ENCODE measurements around the gene GLRA2.
A peak's percentile ranks its signal among the peaks of the same experiment; 100 is the strongest.

GLRA2 gene

DNA sequence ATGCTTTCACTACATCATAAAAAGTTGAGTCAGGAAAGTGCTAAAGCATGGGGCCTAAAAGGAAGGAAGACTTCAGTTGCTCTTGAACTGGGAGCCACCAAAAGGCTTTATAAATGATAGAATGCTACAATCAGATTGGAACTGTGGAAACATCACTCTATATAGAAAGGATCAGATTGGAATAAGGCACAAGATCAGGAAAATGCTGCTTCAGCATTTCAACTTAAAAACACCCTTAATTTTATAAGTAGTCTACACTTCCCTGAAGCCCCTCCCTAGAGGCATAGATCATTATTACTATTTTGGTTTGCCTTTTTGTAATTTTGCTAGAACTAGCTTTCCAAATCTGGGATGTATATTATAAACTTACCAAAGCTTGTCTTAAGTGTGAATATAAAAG is 172.8 kb downstream of the GLRA2 start:
- Histone ChIP-seq H3K27ac (ENCODE audit: low read length, poor library complexity, severe bottlenecking) (no peak overlapping the region), H2AFZ (ENCODE audit: low read depth, low read length) (no peak overlapping the region), H3K36me3 (ENCODE audit: control insufficient read depth in 1 of 2, insufficient read depth in 2 of 2, low read depth in 1 of 2, low read length in 2 of 2) (no peaks in the 10 kb centered on the region), H3K4me3 (ENCODE audit: insufficient read depth in 1 of 2, low read depth in 1 of 2, low read length in 2 of 2) (no peak overlapping the region), H2BK5ac (ENCODE audit: low read depth, low read length, poor library complexity, severe bottlenecking) (no peak overlapping the region), H3K4me1 (ENCODE audit: control insufficient read depth, insufficient read depth, low read depth, low read length) (no peaks in the 10 kb centered on the region), H3K27me3 (ENCODE audit: control insufficient read depth in 1 of 2, insufficient read depth in 1 of 2, low read length in 2 of 2) (peaks cover 0 to 4% of the 10 kb centered on the region in 2 experiments), H3K23ac (ENCODE audit: low read length in 2 of 2) (no peak overlapping the region), H2AK5ac (ENCODE audit: low read length, severe bottlenecking) (no peak overlapping the region), H3K9ac (ENCODE audit: low read length) (no peak overlapping the region), H3K4me2 (ENCODE audit: low read length, poor library complexity, severe bottlenecking) (no peak overlapping the region), H3K18ac (ENCODE audit: low read depth in 1 of 2, low read length in 2 of 2) (no peak overlapping the region), H3K79me1 (replicated peaks; ENCODE audit: low read length, poor library complexity, severe bottlenecking) (no peaks in the 10 kb centered on the region), H3K14ac (ENCODE audit: low read length in 2 of 2) (no peak overlapping the region), H2BK15ac (ENCODE audit: low read depth, poor library complexity, severe bottlenecking) (no peak overlapping the region), H3K4ac (ENCODE audit: low read depth in 1 of 2, low read length in 2 of 2) (no peak overlapping the region), H4K91ac (ENCODE audit: low read length) (no peak overlapping the region), H2BK120ac (ENCODE audit: low read depth, low read length) (no peak overlapping the region), H4K8ac (ENCODE audit: low read length) (no peak overlapping the region), H2BK12ac (ENCODE audit: low read length in 2 of 2) (no peak overlapping the region), H3K9me3 (ENCODE audit: control insufficient read depth, low read length) (no peaks in the 10 kb centered on the region)
- DNase-seq = no peak

DNA sequence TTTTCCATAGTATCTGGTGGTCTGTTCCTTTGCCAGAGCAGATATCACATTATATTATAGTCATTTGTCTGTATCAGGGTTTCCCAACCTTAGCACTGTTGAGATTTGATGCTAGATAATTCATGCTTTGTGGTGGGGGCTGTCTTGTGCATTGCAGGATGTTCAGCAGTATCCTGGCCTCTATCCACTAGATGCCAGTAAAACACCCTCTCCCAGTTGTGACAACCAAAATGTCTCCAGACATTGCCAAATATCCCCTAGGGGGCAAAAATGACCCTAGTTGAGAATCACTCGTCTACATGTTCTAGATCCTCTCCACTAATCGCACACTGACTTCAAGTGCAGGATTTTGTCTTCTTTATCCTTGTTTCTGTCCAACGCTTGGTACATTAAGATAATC is 182.8 kb downstream of the GLRA2 start:
- H2BK120ac ChIP-seq (ENCODE audit: low read depth, low read length) = no peak overlapping the region
- no peak overlapping the region for H3K23ac ChIP-seq (ENCODE audit: low read length in 2 of 2)
- no CpG with 5 or more reads among the region's 3 CpGs for WGBS
- peak; percentile 0 for DNase-seq
- no peaks in the 10 kb centered on the region for H3K79me1 ChIP-seq (replicated peaks; ENCODE audit: low read length, poor library complexity, severe bottlenecking)
- no peak overlapping the region for H2AFZ ChIP-seq (ENCODE audit: low read depth, low read length)
- H3K14ac ChIP-seq (ENCODE audit: low read length in 2 of 2) = no peak overlapping the region
- H3K27me3 ChIP-seq (ENCODE audit: control insufficient read depth in 1 of 2, insufficient read depth in 1 of 2, low read length in 2 of 2) = no peaks in the 10 kb centered on the region
- no peak overlapping the region for H3K4me3 ChIP-seq (ENCODE audit: insufficient read depth in 1 of 2, low read depth in 1 of 2, low read length in 2 of 2)
- no peak overlapping the region for H2BK5ac ChIP-seq (ENCODE audit: low read depth, low read length, poor library complexity, severe bottlenecking)
- no peak overlapping the region for H3K9ac ChIP-seq (ENCODE audit: low read length)
- no peak overlapping the region for H3K27ac ChIP-seq (ENCODE audit: low read length, poor library complexity, severe bottlenecking)
- H3K4me1 ChIP-seq (ENCODE audit: control insufficient read depth, insufficient read depth, low read depth, low read length) = no peaks in the 10 kb centered on the region
- H3K4me2 ChIP-seq (ENCODE audit: low read length, poor library complexity, severe bottlenecking) = no peak overlapping the region
- no peak overlapping the region for H3K4ac ChIP-seq (ENCODE audit: low read depth in 1 of 2, low read length in 2 of 2)
- no peak overlapping the region for H4K8ac ChIP-seq (ENCODE audit: low read length)
- H3K18ac ChIP-seq (ENCODE audit: low read depth in 1 of 2, low read length in 2 of 2) = no peak overlapping the region
- H3K9me3 ChIP-seq (ENCODE audit: control insufficient read depth, low read length) = no peaks in the 10 kb centered on the region
- H4K91ac ChIP-seq (ENCODE audit: low read length) = no peak overlapping the region
- no peak overlapping the region for H2BK12ac ChIP-seq (ENCODE audit: low read length in 2 of 2)
- H2BK15ac ChIP-seq (ENCODE audit: low read depth, poor library complexity, severe bottlenecking) = no peak overlapping the region
- no peak overlapping the region for H2AK5ac ChIP-seq (ENCODE audit: low read length, severe bottlenecking)
- no peaks in the 10 kb centered on the region for H3K36me3 ChIP-seq (ENCODE audit: control insufficient read depth in 1 of 2, insufficient read depth in 2 of 2, low read depth in 1 of 2, low read length in 2 of 2)

DNA sequence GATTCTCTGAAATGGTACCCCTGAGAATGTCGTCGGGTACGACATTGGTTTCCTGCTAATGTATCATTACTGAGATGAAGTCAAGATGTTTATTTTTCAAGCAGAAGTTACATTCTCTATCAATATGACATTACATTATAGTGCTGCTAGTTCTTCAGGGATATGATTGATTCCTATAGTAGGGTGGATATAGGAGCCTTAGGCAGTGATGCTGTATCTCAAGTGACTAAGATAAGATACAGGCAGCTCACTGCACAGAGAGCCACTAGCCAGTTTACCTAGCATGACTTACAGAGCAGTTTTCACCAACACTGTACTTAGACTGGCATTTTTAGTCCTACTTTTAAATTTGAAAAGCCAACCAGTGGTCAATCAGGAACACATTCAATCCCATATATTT is 188.6 kb downstream of the GLRA2 start:
- no peak for DNase-seq
- WGBS = 100% methylated on average over 3 of the region's 3 CpGs

DNA sequence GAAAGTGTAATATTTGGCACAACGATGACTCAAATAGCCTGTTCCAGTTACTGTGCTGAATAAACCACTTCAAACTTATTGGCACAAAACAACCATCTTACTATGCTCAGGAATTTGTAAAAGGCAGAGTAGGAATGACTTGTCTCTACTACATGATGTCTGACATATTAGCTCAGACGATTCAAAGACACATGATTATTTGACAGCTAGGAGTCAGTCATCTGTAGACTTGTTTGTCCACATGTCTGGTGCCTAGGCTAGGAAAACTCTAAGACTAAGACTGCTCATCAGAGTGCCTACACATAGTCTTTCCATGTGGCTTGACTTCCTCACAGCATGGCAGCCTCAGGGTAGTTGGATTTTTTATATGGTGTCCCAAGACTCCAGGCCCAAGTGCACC is 189.1 kb downstream of the GLRA2 start:
- Histone ChIP-seq H2BK12ac (ENCODE audit: low read length in 2 of 2) (no peak overlapping the region), H3K27ac (ENCODE audit: low read length, poor library complexity, severe bottlenecking) (no peak overlapping the region), H3K27me3 (ENCODE audit: control insufficient read depth in 1 of 2, insufficient read depth in 1 of 2, low read length in 2 of 2) (no peaks in the 10 kb centered on the region), H2AFZ (ENCODE audit: low read depth, low read length) (no peak overlapping the region), H3K4ac (ENCODE audit: low read depth in 1 of 2, low read length in 2 of 2) (no peak overlapping the region), H3K4me3 (ENCODE audit: insufficient read depth in 1 of 2, low read depth in 1 of 2, low read length in 2 of 2) (no peak overlapping the region), H3K4me1 (ENCODE audit: control insufficient read depth, insufficient read depth, low read depth, low read length) (no peaks in the 10 kb centered on the region), H4K91ac (ENCODE audit: low read length) (no peak overlapping the region), H3K23ac (ENCODE audit: low read length in 2 of 2) (no peak overlapping the region), H2BK120ac (ENCODE audit: low read depth, low read length) (no peak overlapping the region), H3K14ac (ENCODE audit: low read length in 2 of 2) (no peak overlapping the region), H3K9ac (ENCODE audit: low read length) (no peak overlapping the region), H2AK5ac (ENCODE audit: low read length, severe bottlenecking) (no peak overlapping the region), H3K4me2 (ENCODE audit: low read length, poor library complexity, severe bottlenecking) (no peak overlapping the region), H3K9me3 (ENCODE audit: control insufficient read depth, low read length) (no peaks in the 10 kb centered on the region), H2BK15ac (ENCODE audit: low read depth, poor library complexity, severe bottlenecking) (no peak overlapping the region), H3K36me3 (ENCODE audit: control insufficient read depth in 1 of 2, insufficient read depth in 2 of 2, low read depth in 1 of 2, low read length in 2 of 2) (no peaks in the 10 kb centered on the region), H2BK5ac (ENCODE audit: low read depth, low read length, poor library complexity, severe bottlenecking) (no peak overlapping the region), H4K8ac (ENCODE audit: low read length) (no peak overlapping the region), H3K79me1 (replicated peaks; ENCODE audit: low read length, poor library complexity, severe bottlenecking) (no peaks in the 10 kb centered on the region), H3K18ac (ENCODE audit: low read depth in 1 of 2, low read length in 2 of 2) (no peak overlapping the region)
- no peak for DNase-seq
- 100% methylated on average over 1 of the region's 2 CpGs for WGBS

More for the DNA sequence above, 188.6 kb downstream of the GLRA2 start:
- no peak overlapping the region for H3K4me3 ChIP-seq (ENCODE audit: insufficient read depth in 1 of 2, low read depth in 1 of 2, low read length in 2 of 2)
- H2BK5ac ChIP-seq (ENCODE audit: low read depth, low read length, poor library complexity, severe bottlenecking) = no peak overlapping the region
- no peak overlapping the region for H3K27ac ChIP-seq (ENCODE audit: low read length, poor library complexity, severe bottlenecking)
- H2AFZ ChIP-seq (ENCODE audit: low read depth, low read length) = no peak overlapping the region
- H2BK120ac ChIP-seq (ENCODE audit: low read depth, low read length) = no peak overlapping the region
- no peak overlapping the region for H3K14ac ChIP-seq (ENCODE audit: low read length in 2 of 2)
- no peak overlapping the region for H3K18ac ChIP-seq (ENCODE audit: low read depth in 1 of 2, low read length in 2 of 2)
- no peak overlapping the region for H3K9ac ChIP-seq (ENCODE audit: low read length)
- H3K9me3 ChIP-seq (ENCODE audit: control insufficient read depth, low read length) = no peaks in the 10 kb centered on the region
- no peak overlapping the region for H3K23ac ChIP-seq (ENCODE audit: low read length in 2 of 2)
- no peak overlapping the region for H4K91ac ChIP-seq (ENCODE audit: low read length)
- H3K4ac ChIP-seq (ENCODE audit: low read depth in 1 of 2, low read length in 2 of 2) = no peak overlapping the region
- H3K27me3 ChIP-seq (ENCODE audit: control insufficient read depth in 1 of 2, insufficient read depth in 1 of 2, low read length in 2 of 2) = no peaks in the 10 kb centered on the region
- H3K4me1 ChIP-seq (ENCODE audit: control insufficient read depth, insufficient read depth, low read depth, low read length) = no peaks in the 10 kb centered on the region
- no peaks in the 10 kb centered on the region for H3K79me1 ChIP-seq (replicated peaks; ENCODE audit: low read length, poor library complexity, severe bottlenecking)
- H2AK5ac ChIP-seq (ENCODE audit: low read length, severe bottlenecking) = no peak overlapping the region
- no peaks in the 10 kb centered on the region for H3K36me3 ChIP-seq (ENCODE audit: control insufficient read depth in 1 of 2, insufficient read depth in 2 of 2, low read depth in 1 of 2, low read length in 2 of 2)
- no peak overlapping the region for H3K4me2 ChIP-seq (ENCODE audit: low read length, poor library complexity, severe bottlenecking)
- H4K8ac ChIP-seq (ENCODE audit: low read length) = no peak overlapping the region
- no peak overlapping the region for H2BK15ac ChIP-seq (ENCODE audit: low read depth, poor library complexity, severe bottlenecking)
- no peak overlapping the region for H2BK12ac ChIP-seq (ENCODE audit: low read length in 2 of 2)
